ENCODE measurements around the gene LARP1. TPM values are rescaled to one million over a fixed set of nuclear protein-coding genes. Genes with fewer than 3 reads are reported as not detected.

LARP1 gene
- total and polyA plus RNA-seq, 9 of the 15 experiments (the other 6 are each of a cell fraction or from before 2014, with no cell fraction given), result 22.6 to 300 (median 92.0) TPM

- no peak for ATAC-seq
- Histone ChIP-seq H3K27ac (ENCODE audit: extremely low read depth, low read depth, low read length) (peak overlapping the region; percentile 54), H2AFZ (ENCODE audit: low read depth, low read length) (no peak overlapping the region), H3K4me1 (replicated peaks in 1 of 2; ENCODE audit: control insufficient read depth in 2 of 2, insufficient read depth in 2 of 2, low read length in 2 of 2) (peaks cover 40 to 48% of the 10 kb centered on the region in 2 experiments), H3K27me3 (ENCODE audit: control insufficient read depth in 2 of 2, insufficient read depth in 2 of 2, low read length in 2 of 2) (no peaks in the 10 kb centered on the region), H3K9me1 (ENCODE audit: control insufficient read depth, insufficient read depth, low read length) (peaks cover 5% of the 10 kb centered on the region), H3K79me2 (ENCODE audit: control insufficient read depth, insufficient read depth, low read length) (peaks cover 95% of the 10 kb centered on the region), H3K9ac (ENCODE audit: insufficient read depth in 1 of 2, low read depth in 2 of 2, low read length in 2 of 2) (peak overlapping the region; percentile 5 to 61), H3K36me3 (ENCODE audit: control insufficient read depth, insufficient read depth, low read length) (peaks cover 44% of the 10 kb centered on the region), H3K9me3 (replicated peaks; ENCODE audit: control insufficient read depth, insufficient read depth, low read depth, low read length) (no peaks in the 10 kb centered on the region), H3K4me3 (peak overlapping the region; percentile 41), H3K4me2 (ENCODE audit: insufficient read depth, low read length) (peak overlapping the region; percentile 85), H4K20me1 (replicated peaks; ENCODE audit: control insufficient read depth, insufficient read depth, low read length) (peaks cover 56% of the 10 kb centered on the region)
- ChIA-PET CTCF (ENCODE audit: low intra/inter-chr PET ratio) (no interaction called here), POLR2A (interaction anchor here (0.8 to 5.0 kb wide), 11 partner anchors 8 to 180 kb away, joined by 3 to 53 read pairs (median 3); partner anchors contain the start of gene GEMIN5)
- no peak for DNase-seq (ENCODE audit: extremely low read depth in 1 of 4, low spot score in 3 of 4)
- FAIRE-seq, result no peak
- in situ Hi-C loops (cut with MboI) (no loop called here), intact Hi-C loops (cut with micrococcal nuclease) (no loop called here)
- WGBS (ENCODE audit: insufficient coverage, low coverage, missing lambda C conversion rate), result 7% methylated on average over 5 of the region's 5 CpGs
- no TSS peak for BruUV-seq (replicated peaks)
- no peak for TF ChIP-seq FOXJ2 (tag; IDR thresholded peaks at IDR 0.05)
- TF ChIP-seq SREBF2 (CRISPR knock-in tag; IDR thresholded peaks at IDR 0.05), result no peak
- TF ChIP-seq CBX8 (IDR thresholded peaks at IDR 0.05; ENCODE audit: borderline replicate concordance, extremely low read depth, low read depth, low read length, poor library complexity, severe bottlenecking), result no peak
- no peak for TF ChIP-seq NR3C1 (CRISPR knock-in tag; IDR thresholded peaks at IDR 0.05)
- TF ChIP-seq SMAD3 (CRISPR knock-in tag; conservative IDR thresholded peaks at IDR 0.05), result no peak
- no peak for TF ChIP-seq PPARD (CRISPR knock-in tag; IDR thresholded peaks at IDR 0.05)
- no peak for TF ChIP-seq NRF1 (conservative IDR thresholded peaks at IDR 0.05 in 1 of 2, IDR thresholded peaks at IDR 0.05 in 1 of 2)
- no peak for TF ChIP-seq OTX1 (CRISPR knock-in tag; IDR thresholded peaks at IDR 0.05)
- TF ChIP-seq ZNF407 (IDR thresholded peaks at IDR 0.05; ENCODE audit: low read depth), result no peak
- TF ChIP-seq POLR2G (IDR thresholded peaks at IDR 0.05; ENCODE audit: low read depth, low read length), result no peak
- TF ChIP-seq NCOA4 (IDR thresholded peaks at IDR 0.05; ENCODE audit: partially characterized antibody), result no peak
- TF ChIP-seq E2F4 (CRISPR knock-in tag; IDR thresholded peaks at IDR 0.05; ENCODE audit: low read depth), result no peak
Measured at GRCh38 chr5:154758493-154758892, 3.3 kb downstream of the LARP1 start.
